BJ (cell line): Measurements from ENCODE around the gene SSC5D. TPM values are rescaled to one million over a fixed set of nuclear protein-coding genes. Genes with fewer than 3 reads are reported as not detected.

ENCODE experiments used
- CTCF ChIA-PET: fragments of 350-600 bp; formaldehyde crosslinking; extraction: SDS; loops from one replicate; lab custom pipeline; 2021; ENCODE audit warnings: antibody characterized with exemption, inconsistent platforms; lab: Yijun Ruan, JAX
- POLR2A ChIA-PET: fragments of 300-600 bp; sonication (Branson Sonifier 250); formaldehyde crosslinking; extraction: SDS; loops from one replicate; lab custom pipeline; 2021; ENCODE audit warnings: antibody characterized with exemption; lab: Charles Lee
- DNase-seq: peaks from one replicate; pipeline ENCODE4 v3.0.0-alpha.2; 2011; ENCODE audit warnings: low read depth
- H3K27me3 ChIP-seq: 2 replicates; pipeline ENCODE4 v1.6.0; 2011; ENCODE audit warnings: low read length; ENCODE audit not compliant: control insufficient read depth, insufficient read depth
- H3K36me3 ChIP-seq: 2 replicates; pipeline ENCODE4 v1.5.1; 2011; ENCODE audit warnings: low read length; ENCODE audit not compliant: control insufficient read depth, insufficient read depth
- H3K4me3 ChIP-seq: 2 replicates; pipeline ENCODE4 v1.5.1; 2011; ENCODE audit warnings: low read depth, mild to moderate bottlenecking, control low read depth, low read length
- CTCF ChIP-seq: IDR thresholded peaks from 2 replicates; pipeline ENCODE4 v1.5.1; 2011; ENCODE audit warnings: low read depth, mild to moderate bottlenecking, control low read depth, inconsistent platforms, low read length, moderate library complexity; ENCODE audit not compliant: insufficient read depth
- polyA plus RNA-seq: library from polyadenylated mRNA; depleted of rRNA; stranded (reverse); fragments of >200 nt; gene quantifications from 2 replicates; pipeline ENCODE4 v1.2.3, GENCODE V29; 2011

Gene SSC5D
- polyA plus RNA-seq, 1 experiment: 8.2 TPM

- DNase-seq: no peak
Measured at GRCh38 chr19:55473225-55474012, 14.8 kb upstream of the SSC5D start.

GRCh38 chr19:55474269-55475265, 13.7 kb upstream of the SSC5D start:
- ChIA-PET POLR2A (interaction anchor here (0.6 kb wide), 1 partner anchor 13 kb away, joined by 3 read pairs; no protein-coding TSS in a partner anchor), CTCF (interaction anchor here (0.8 to 5.4 kb wide), 2 partner anchors 30 to 315 kb away, joined by 3 to 35 read pairs; no protein-coding TSS in a partner anchor)
- Histone ChIP-seq H3K4me3 (no peak overlapping the region), H3K36me3 (no peaks in the 10 kb centered on the region), H3K27me3 (no peaks in the 10 kb centered on the region)
- no peak for DNase-seq
- no peak for TF ChIP-seq CTCF

More at GRCh38 chr19:55473225-55474012, 14.8 kb upstream of the SSC5D start:
- no peaks in the 10 kb centered on the region for H3K27me3 ChIP-seq
- no peak overlapping the region for H3K4me3 ChIP-seq
- TF ChIP-seq CTCF: no peak
- CTCF ChIA-PET: interaction anchor here (0.8 to 5.4 kb wide), 2 partner anchors 31 to 314 kb away, joined by 3 to 35 read pairs; no protein-coding TSS in a partner anchor
- POLR2A ChIA-PET: interaction anchor here (0.6 kb wide), 1 partner anchor 181 kb away, joined by 10 read pairs; no protein-coding TSS in a partner anchor
- H3K36me3 ChIP-seq: no peaks in the 10 kb centered on the region

GRCh38 chr19:55476100-55476775, 12.0 kb upstream of the SSC5D start, which contains the start of gene ZNF628:
Gene ZNF628, plus strand, starts transcription at chr19:55476617. Its CDS starts 3,294 bp downstream, at chr19:55479911.
- no peak for TF ChIP-seq CTCF
- peak within 1 kb of the TSS; percentile 58 for H3K4me3 ChIP-seq
- CTCF ChIA-PET: interaction anchor here (1.0 to 5.4 kb wide), 5 partner anchors 9 to 28 kb away, joined by 3 to 45 read pairs (median 7); no protein-coding TSS in a partner anchor
- H3K36me3 ChIP-seq: peaks cover under 1% of the 10 kb centered on the region; the same call in 1 of the 2 replicates
- no peaks in the 10 kb centered on the region for H3K27me3 ChIP-seq
- DNase-seq: peak; percentile 74
- POLR2A ChIA-PET: interaction anchor here (0.7 to 1.3 kb wide), 2 partner anchors 11 to 18 kb away, joined by 3 to 5 read pairs; no protein-coding TSS in a partner anchor

GRCh38 chr19:55477905-55478304, 10.3 kb upstream of the SSC5D start:
- no peak for DNase-seq
- Histone ChIP-seq H3K36me3 (peaks cover 2% of the 10 kb centered on the region), H3K4me3 (peak overlapping the region; percentile 58; the same call in 1 of the 2 replicates), H3K27me3 (no peaks in the 10 kb centered on the region)
- ChIA-PET POLR2A (no interaction called here), CTCF (interaction anchor here (1.3 to 2.8 kb wide), 3 partner anchors 9 to 24 kb away, joined by 3 to 45 read pairs (median 7); no protein-coding TSS in a partner anchor)
- TF ChIP-seq CTCF: no peak
